Activated CD4-positive, alpha-beta T cell treated with anti-CD3 and anti-CD28 coated beads, Interleukin-2, amount 10 ng/mL, durations not matched to agents 24 days and 14 days (primary cell): ENCODE measurements around the gene POTEE. TPM values are rescaled to one million over a fixed set of nuclear protein-coding genes. Genes with fewer than 3 reads are reported as not detected.
"Not testable (repeated sequence)": the region's sequence is repeated elsewhere in the genome, so short reads cannot be mapped to it uniquely, and the experiment has no call there.

ENCODE experiments used
- DNase-seq: peaks from one replicate; pipeline ENCODE4 v3.0.0; 2022
- H3K27ac Mint-ChIP-seq: one replicate; pipeline ENCODE4 v1.8.0; 2022; ENCODE audit warnings: mild to moderate bottlenecking, mixed read lengths
- H3K27me3 Mint-ChIP-seq: one replicate; pipeline ENCODE4 v1.8.0; 2022; ENCODE audit warnings: mixed read lengths
- H3K36me3 Mint-ChIP-seq: one replicate; pipeline ENCODE4 v1.8.0; 2022; ENCODE audit warnings: low read depth, mild to moderate bottlenecking, mixed read lengths
- H3K4me1 Mint-ChIP-seq: one replicate; pipeline ENCODE4 v1.8.0; 2021; ENCODE audit warnings: mixed read lengths
- H3K4me3 Mint-ChIP-seq: one replicate; pipeline ENCODE4 v1.8.0; 2022; ENCODE audit warnings: mild to moderate bottlenecking, moderate library complexity, mixed read lengths
- H3K9me3 Mint-ChIP-seq: one replicate; pipeline ENCODE4 v1.8.0; 2021; ENCODE audit warnings: mixed read lengths
- intact Hi-C: fragments of 100-400 bp; cut with micrococcal nuclease; formaldehyde crosslinking; loops from one replicate; pipeline ENCODE4 v1.15.1; 2023
- total RNA-seq: library from RNA; stranded (reverse); gene quantifications from 2 replicates; pipeline ENCODE4 v1.2.3, GENCODE V29; 2022

Gene POTEE
- 1.4 and 2.0 TPM in 2 replicates for total RNA-seq

DNA sequence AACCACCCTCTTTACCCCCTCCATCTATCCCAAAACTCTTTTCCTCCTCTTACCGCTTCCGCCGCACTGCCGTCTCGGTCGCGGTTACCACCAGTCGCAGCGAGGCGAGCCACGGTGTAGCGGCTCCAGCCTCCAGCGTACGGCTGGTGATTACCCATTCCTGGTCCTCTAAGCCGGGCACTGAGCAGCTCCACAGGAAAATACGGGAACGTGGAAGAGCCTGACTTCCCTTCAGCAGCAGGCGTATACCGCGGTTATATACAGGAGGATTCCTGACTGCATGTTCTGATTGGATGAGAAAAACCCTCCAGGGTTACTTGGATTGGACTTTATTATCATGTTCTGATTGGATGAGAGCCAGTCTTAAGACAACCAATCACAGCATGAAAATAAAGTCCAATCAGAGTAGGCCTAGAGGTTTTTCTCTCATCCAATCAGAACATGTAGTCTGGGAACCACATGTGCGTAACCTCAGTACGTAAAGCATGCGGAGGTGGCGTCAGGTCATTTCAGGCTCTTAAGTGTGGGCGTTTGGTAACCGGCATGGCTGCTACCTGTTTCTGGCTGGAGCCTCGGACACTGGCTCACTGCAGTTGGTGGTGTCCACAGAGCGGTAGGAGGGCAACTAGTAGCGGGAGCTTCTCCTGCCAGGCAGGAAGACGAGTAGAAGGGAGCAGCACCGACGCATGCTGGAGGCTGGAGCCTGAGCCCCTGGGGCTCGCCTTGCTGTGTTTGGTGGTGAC, at the start of gene POTEE:
POTEE (plus strand) TSS at position 507 of the 743 bp plus-strand sequence. CDS start 8,867 bp downstream, outside the sequence.
- intact Hi-C loops, H3K27me3 Mint-ChIP-seq, H3K9me3 Mint-ChIP-seq, H3K36me3 Mint-ChIP-seq, H3K4me3 Mint-ChIP-seq, H3K27ac Mint-ChIP-seq, DNase-seq, H3K4me1 Mint-ChIP-seq: not testable (repeated sequence)

DNA sequence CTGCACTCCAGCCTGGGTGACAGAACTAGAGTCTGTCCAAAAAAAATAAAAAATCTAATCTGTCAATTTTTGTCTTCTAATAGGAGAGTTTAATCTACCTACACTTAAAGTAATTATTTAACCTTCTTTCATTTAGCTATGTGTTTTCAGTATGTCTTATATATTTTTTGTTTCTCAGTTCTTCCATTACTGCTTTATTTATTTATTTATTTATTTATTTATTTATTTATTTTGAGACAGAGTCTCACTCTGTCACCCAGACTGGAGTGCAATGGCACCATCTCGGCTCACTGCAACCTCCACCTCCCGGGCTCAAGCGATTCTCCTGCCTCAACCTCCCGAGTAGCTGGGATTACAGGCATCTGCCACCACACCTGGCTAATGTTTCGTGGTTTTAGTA, 43.8 kb upstream of the POTEE start:
- H3K4me3 Mint-ChIP-seq, H3K9me3 Mint-ChIP-seq, H3K27ac Mint-ChIP-seq, H3K4me1 Mint-ChIP-seq, DNase-seq, intact Hi-C loops, H3K36me3 Mint-ChIP-seq: not testable (repeated sequence)
- H3K27me3 Mint-ChIP-seq = peaks cover 25% of the 10 kb centered on the region

DNA sequence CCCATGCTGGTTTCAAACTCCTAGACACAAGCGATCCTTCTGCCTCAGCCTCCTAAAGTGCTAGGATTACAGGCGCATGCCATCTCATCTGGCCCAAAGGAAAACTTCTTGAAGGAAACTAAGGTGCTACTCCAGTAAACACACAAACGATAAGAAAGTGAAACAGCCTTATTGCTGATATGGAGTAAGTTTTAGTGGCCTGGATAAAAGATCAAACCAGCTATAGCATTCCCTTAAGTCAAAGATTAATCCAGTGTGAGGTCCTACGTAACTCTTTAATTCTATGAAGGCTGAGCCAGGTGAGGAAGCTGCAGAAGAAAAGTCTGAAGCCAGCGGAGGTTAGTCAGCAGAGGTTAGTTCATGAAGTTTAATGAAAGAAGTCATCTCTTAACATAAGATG, 40.8 kb upstream of the POTEE start:
- Mint-ChIP-seq H3K36me3 (no peaks in the 10 kb centered on the region), H3K4me3 (no peak overlapping the region), H3K27ac (no peak overlapping the region), H3K9me3 (no peaks in the 10 kb centered on the region), H3K27me3 (peaks cover 17% of the 10 kb centered on the region), H3K4me1 (no peaks in the 10 kb centered on the region)
- peak; percentile 23 for DNase-seq
- intact Hi-C loops = no loop called here

DNA sequence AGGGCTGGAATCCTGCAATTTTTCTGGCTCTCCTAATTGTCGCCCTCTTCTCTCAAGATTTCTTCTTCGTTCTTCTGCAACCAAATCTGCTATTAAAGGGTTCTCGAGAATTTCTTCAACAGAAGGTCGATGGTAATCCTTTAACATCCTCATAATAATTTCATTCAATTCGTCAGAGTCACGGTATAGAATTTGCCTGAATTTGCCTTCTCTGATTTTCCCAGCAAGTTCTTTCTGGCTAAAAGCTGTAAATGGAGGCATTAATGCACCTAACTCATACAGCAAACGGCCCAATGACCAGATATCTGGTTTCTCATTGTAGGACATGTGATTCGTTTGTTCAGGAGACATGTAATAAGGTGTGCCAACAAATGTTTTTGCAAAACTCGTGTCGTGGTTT, 31.3 kb upstream of the POTEE start:
- H3K4me1 Mint-ChIP-seq, H3K4me3 Mint-ChIP-seq, DNase-seq, intact Hi-C loops, H3K9me3 Mint-ChIP-seq, H3K27ac Mint-ChIP-seq, H3K36me3 Mint-ChIP-seq: not testable (repeated sequence)
- peaks cover 14% of the 10 kb centered on the region for H3K27me3 Mint-ChIP-seq

DNA sequence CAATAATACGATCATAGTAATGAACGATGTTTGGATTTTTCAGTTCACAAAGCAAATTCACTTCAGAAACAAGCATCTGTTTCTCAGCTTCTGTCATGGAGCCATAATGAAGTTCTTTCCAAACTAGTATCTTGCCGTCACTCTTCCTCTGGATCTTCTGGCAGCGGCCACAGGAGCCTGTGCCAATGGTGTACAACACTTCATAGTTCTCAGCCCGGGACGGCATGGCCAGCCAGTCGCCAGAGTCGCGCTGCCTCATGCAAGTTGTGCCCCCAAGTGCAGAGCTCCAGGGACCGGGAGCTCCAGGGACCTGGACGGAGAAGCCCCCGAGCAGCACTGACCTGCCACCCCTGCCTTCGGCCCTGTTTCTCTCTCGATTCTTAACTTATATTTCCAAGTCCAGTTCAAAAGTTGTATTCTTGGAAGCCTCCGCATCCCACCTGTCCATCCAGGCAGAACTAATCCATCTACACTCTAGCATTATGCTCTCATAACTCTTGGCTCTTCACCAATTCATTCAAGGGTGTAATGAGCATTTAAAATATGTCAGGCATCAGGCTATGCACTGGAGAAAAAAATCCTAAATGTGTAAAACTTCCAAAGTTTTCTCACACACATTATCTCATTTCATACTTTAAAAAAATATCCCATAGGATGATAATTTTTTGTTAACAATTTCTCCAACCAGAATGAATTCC, 30.5 kb upstream of the POTEE start:
- DNase-seq, intact Hi-C loops, H3K27ac Mint-ChIP-seq, H3K4me3 Mint-ChIP-seq, H3K36me3 Mint-ChIP-seq, H3K9me3 Mint-ChIP-seq, H3K4me1 Mint-ChIP-seq: not testable (repeated sequence)
- peaks cover 14% of the 10 kb centered on the region for H3K27me3 Mint-ChIP-seq

DNA sequence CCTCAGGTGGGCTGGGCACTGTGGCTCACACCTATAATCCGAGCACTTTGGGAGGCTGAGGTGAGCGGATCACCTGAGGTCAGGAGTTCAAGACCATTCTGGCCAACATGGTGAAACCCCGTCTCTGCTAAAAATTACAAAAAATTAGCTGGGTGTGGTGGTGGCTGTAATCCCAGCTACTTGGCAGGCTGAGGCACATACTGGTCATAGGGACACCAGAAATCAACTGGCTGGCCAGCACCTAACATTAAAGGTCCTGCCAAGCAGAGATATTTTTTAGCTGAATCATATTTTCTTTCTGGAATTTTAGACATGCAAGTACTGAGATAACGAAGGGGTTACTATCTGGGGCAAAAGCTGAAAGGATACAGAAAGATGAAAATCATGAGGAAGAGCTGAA, 27.9 kb upstream of the POTEE start:
- H3K9me3 Mint-ChIP-seq, H3K36me3 Mint-ChIP-seq, H3K27me3 Mint-ChIP-seq, intact Hi-C loops, H3K4me1 Mint-ChIP-seq, DNase-seq, H3K4me3 Mint-ChIP-seq, H3K27ac Mint-ChIP-seq: not testable (repeated sequence)

DNA sequence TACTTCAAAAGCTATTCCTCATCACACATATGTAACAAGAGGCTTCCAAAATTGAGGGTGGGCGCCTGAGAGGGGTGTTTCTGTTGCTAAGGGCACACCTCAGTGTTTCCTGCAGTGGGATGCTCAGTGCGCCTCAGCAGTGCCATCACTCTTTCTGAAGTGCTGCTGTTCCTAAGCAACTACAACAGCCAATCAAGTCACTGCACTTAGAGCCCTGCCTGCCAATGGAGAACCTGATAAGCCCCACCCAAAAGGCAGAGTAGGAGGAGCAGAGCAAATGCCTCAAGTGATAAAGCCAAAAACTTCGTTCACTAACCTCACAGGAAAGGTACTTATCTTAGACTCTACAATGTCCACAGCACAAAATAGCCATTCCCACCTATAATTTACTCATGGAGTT, 15.9 kb upstream of the POTEE start:
- H3K27ac Mint-ChIP-seq, H3K36me3 Mint-ChIP-seq, DNase-seq, H3K4me3 Mint-ChIP-seq, H3K9me3 Mint-ChIP-seq, intact Hi-C loops, H3K4me1 Mint-ChIP-seq: not testable (repeated sequence)
- peaks cover 21% of the 10 kb centered on the region for H3K27me3 Mint-ChIP-seq

DNA sequence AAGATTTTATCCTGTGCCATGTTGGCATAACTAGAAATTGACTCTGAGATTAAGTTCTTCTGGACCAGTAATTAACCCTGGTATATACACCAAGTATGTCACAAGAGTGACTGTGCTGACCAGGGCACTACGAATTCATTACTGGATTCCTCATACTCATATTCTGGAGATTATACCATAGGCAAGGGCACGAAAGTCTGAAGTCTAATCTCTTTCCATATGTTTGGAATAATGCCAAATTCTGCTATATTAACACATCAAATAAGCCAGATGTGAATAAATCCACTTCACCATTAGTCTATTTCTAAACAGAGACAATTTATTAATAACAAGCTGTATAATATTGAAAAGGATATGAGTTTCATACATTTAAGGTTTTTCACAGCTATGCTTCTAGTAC, 13.2 kb upstream of the POTEE start:
- intact Hi-C loops = not testable (repeated sequence)

DNA sequence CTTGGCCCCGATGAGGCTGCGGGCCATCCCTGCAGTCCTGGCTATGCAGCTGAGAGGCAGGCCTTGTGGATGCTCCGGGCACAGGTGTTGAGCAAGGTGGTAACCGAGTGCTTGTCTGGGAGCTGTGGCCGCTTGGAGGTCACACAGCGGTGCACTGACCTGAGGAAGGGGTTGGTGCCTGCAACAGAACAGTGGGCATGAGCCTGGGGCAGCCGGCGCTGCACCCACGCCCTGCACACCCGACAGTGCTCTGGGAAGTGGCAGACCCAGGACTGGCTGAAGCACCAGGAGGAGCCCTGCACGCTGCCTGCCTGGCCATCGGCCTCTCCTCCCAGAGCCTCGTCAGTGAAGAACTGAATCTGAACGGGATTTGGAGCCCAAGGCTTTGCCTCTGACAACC, 8.2 kb upstream of the POTEE start:
- Mint-ChIP-seq H3K4me3 (no peak overlapping the region), H3K27ac (no peak overlapping the region), H3K36me3 (no peaks in the 10 kb centered on the region), H3K9me3 (no peaks in the 10 kb centered on the region), H3K27me3 (peaks cover 8% of the 10 kb centered on the region), H3K4me1 (no peaks in the 10 kb centered on the region)
- intact Hi-C loops = no loop called here
- no peak for DNase-seq

More for the DNA sequence above, 13.2 kb upstream of the POTEE start:
- not testable (repeated sequence) for H3K36me3 Mint-ChIP-seq, H3K27ac Mint-ChIP-seq, H3K9me3 Mint-ChIP-seq, H3K4me3 Mint-ChIP-seq, H3K4me1 Mint-ChIP-seq, DNase-seq
- H3K27me3 Mint-ChIP-seq = peaks cover 22% of the 10 kb centered on the region

DNA sequence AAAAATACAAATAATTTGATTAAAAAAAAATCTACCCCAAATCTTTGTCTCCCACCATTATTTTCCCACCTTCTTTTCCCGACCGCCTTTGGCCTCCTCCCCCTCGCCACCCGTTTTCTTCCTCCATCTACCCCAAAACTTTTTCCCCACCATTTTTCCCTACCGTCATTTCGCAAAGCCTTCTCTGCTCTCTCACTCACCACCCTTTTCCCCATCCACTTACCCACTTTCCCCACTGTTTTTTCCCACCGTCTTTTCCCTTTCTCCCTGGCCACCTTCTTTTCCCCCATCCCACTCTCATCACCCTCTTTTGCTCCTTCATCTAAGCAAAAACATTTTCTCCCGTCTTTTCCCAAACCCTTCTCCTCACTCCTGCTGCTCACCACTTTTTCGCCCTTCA, 1.5 kb upstream of the POTEE start:
- H3K27me3 Mint-ChIP-seq, H3K36me3 Mint-ChIP-seq, intact Hi-C loops, DNase-seq, H3K4me1 Mint-ChIP-seq, H3K27ac Mint-ChIP-seq, H3K4me3 Mint-ChIP-seq, H3K9me3 Mint-ChIP-seq: not testable (repeated sequence)

DNA sequence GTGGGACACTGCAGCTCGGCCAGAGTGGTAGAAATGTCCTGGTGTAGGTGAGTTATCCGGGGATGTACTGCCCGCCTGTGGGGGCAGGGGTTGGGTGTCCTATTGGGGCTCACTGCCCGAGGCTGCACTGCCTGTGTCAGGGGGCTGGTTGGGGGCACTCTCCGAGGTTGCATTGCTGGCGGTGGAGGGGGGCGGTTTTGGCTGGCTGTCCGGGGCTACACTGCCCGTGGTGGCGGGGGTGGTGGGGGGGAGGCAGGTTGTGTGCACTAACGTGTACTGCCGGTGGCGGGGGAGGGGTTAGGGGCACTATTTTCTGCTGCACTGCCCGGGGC, 403 bp downstream of the POTEE start:
- H3K9me3 Mint-ChIP-seq, H3K4me1 Mint-ChIP-seq, intact Hi-C loops, H3K27ac Mint-ChIP-seq, H3K4me3 Mint-ChIP-seq, H3K27me3 Mint-ChIP-seq, DNase-seq, H3K36me3 Mint-ChIP-seq: not testable (repeated sequence)

DNA sequence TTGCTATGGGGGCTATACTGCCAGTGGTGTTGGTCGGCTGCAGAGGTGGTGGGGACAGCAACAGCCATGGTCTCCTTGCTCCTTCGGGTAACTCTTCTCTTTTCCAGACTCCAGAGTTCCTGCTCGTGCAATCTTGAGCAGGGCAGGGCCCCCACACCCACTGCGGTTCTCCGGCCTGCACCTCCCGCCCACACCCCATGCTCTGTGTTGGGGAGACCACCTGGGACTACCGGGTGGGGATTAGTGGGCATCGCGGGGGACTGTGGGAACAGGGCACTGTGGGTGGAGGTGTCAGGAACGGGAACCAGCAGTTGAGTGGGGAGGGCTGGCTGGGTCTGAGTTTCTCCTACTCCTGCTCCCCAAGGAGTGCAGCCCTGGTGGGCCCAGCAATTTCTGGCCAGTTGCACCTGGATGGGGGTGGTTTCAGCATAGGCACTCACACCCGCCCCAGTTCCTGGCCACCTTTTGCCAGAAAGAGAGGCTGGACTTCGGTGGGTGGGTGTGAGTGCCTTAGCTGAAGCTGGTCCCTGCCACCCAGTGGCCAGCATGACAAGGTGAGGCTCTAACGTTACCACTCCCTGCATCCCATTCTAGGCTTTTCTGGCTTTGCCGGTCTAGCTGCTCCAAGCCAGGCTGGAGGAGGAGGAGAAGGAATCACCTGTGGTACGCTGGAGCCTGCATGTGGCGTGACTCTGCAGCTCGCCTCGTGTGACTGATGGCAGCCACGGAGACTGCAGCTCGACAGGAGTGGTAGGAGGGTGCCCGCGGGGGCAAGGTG, 1.3 kb downstream of the POTEE start:
- H3K27ac Mint-ChIP-seq, H3K9me3 Mint-ChIP-seq, H3K36me3 Mint-ChIP-seq, H3K4me3 Mint-ChIP-seq, DNase-seq, H3K4me1 Mint-ChIP-seq, H3K27me3 Mint-ChIP-seq, intact Hi-C loops: not testable (repeated sequence)

DNA sequence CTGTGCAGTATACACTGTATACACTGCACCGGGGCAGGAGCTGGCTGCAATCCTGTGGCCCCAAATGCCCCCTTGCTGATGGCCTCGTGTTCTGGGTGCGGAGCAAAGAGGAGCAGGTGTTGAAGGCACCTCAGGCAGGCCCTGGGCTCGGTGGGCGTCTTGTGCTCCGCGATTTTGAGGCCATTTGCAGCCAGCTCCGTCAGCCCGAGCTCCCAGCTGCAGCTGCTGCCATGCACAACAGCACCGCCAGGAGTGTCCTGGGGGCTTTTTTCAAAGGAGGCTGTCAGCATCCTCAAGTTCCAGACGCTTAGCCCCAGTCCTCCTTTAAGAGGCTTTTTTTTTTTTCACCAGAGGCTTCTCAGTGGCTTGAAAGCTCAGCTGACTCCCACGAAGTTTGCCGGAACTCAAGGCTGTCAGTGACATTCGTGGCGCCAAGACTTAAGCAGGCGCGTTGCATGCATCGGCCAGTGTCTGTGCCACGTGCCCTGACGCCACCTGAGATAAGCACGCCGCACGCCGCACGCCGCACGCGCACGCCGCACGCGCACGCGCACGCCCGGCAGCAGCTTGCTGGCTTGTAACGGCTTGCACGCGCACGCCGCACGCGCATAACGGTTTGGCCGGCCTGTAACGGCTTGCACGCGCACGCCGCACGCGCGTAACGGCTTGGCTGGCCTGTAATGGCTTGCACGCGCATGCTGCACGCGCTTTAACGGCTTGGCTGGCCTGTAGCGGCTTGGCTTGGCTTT, 8.1 kb downstream of the POTEE start:
- H3K27ac Mint-ChIP-seq, intact Hi-C loops, H3K36me3 Mint-ChIP-seq, DNase-seq, H3K4me3 Mint-ChIP-seq, H3K27me3 Mint-ChIP-seq, H3K9me3 Mint-ChIP-seq, H3K4me1 Mint-ChIP-seq: not testable (repeated sequence)
